Psoas muscle (tissue), 8 donors: ENCODE results near the gene LINC00632. TPM values are rescaled to one million over a fixed set of nuclear protein-coding genes. Genes with fewer than 3 reads are reported as not detected.

Experiments
- ATAC-seq, 4 donors: fragments of 200-7000 bp; cut with Tn5 transposase; one replicate each; pipeline ENCODE4 v1.9.1; 2020; ENCODE audit warnings: moderate library complexity in 3 of 4, mild to moderate bottlenecking in 2 of 4
- DNase-seq, 2 donors: peaks; one replicate each; pipeline ENCODE4 v3.0.0-alpha.2; 2020
- H3K27ac ChIP-seq: fragments of 200-600 bp; one replicate; pipeline ENCODE4 v1.8.0; 2022
- H3K27me3 ChIP-seq, 3 donors: fragments of 200-600 bp in 1 of 3; one replicate each; pipeline versions ENCODE4 v1.6.1 to v1.8.0; 2013 to 2022; ENCODE audit warnings: low read length in 2 of 3, mild to moderate bottlenecking in 2 of 3, moderate library complexity in 1 of 3; ENCODE audit not compliant: insufficient read depth in 3 of 3
- H3K36me3 ChIP-seq, 2 donors: fragments of 200-600 bp in 1 of 2; one replicate each; pipeline versions ENCODE4 v1.6.1 to v1.8.0; 2013 to 2022; ENCODE audit warnings: low read depth in 1 of 2, mild to moderate bottlenecking in 1 of 2, moderate library complexity in 1 of 2; ENCODE audit not compliant: insufficient read depth in 1 of 2
- H3K4me1 ChIP-seq: fragments of 200-600 bp; one replicate; pipeline ENCODE4 v1.8.0; 2022
- H3K4me3 ChIP-seq: fragments of 200-600 bp; one replicate; pipeline ENCODE4 v1.8.0; 2022; ENCODE audit warnings: mild to moderate bottlenecking
- H3K9me3 ChIP-seq: fragments of 200-600 bp; one replicate; pipeline ENCODE4 v1.8.0; 2022
- CTCF ChIP-seq: fragments of 200-600 bp; IDR thresholded peaks from one replicate; pipeline ENCODE4 v1.8.0; 2022; ENCODE audit warnings: antibody characterized with exemption
- WGBS, 3 donors: extraction: QIAGEN DNeasy Blood & Tissue Kit; methylation state at CpG; one replicate each; pipeline versions ENCODE4 v1.1.6 to v1.1.7; 2013; 5-methylcytosine and 5-hydroxymethylcytosine counted together
- intact Hi-C, 2 donors: fragments of 100-400 bp; cut with DNase I; formaldehyde crosslinking; loops; one replicate each; pipeline versions ENCODE4 v1.11.0 to v1.14.2; 2022
- polyA plus RNA-seq, 3 donors: library from polyadenylated mRNA; stranded (reverse); fragments of 200-250 nt; gene quantifications; one replicate each; pipeline ENCODE4 v1.2.3, GENCODE V29; 2013
- total RNA-seq, 4 donors: library from RNA; stranded (reverse); fragmentation: NEBNext Ultra II Directional in 2 of 4; extraction: Animal tissue kit (Norgen Biotek cat#: 25700) in 2 of 4; gene quantifications; one replicate each; pipeline versions ENCODE4 v1.2.1 to v1.2.4, GENCODE V29; 2021 to 2023
- donor health status: healthy with polysubstance abuse.
- donor health status: DM: no; HTN: no; CAD: no; lungs with moderate emphysema.
- donor health status: Bipolar disorder and iron deficiency.
- donor health status: healthy.
- donor health status: DM: yes; HTN: yes; CAD: no.
- donor health status: DM: no; HTN: no; CAD: no.
- donor health status: DM: no; HTN: no; CAD: no.
- donor health status: DM: yes; HTN: yes; CAD: no.

The LINC00632 gene
- total and polyA plus RNA-seq, 7 donors, result 0.06 to 56.4 (median 28.5) TPM

GRCh38 chrX:140764401-140764919, 54.9 kb downstream of the LINC00632 start:
- ATAC-seq, result peak in 2 of 4 donors; percentile 44 to 46
- peaks cover 0 to 19% (median 0%) of the 10 kb centered on the region in 3 donors for H3K27me3 ChIP-seq
- no peak overlapping the region for H3K27ac ChIP-seq
- no peaks in the 10 kb centered on the region for H3K4me1 ChIP-seq
- intact Hi-C loops, result no loop called here
- H3K4me3 ChIP-seq, result peak overlapping the region; percentile 55
- H3K36me3 ChIP-seq, result no peaks in the 10 kb centered on the region
- no peaks in the 10 kb centered on the region for H3K9me3 ChIP-seq
- no peak for TF ChIP-seq CTCF
- peak; percentile 33 to 52 for DNase-seq
- whole genome bisulfite sequencing, 3 donors, result 1 to 23% (median 1%) methylated on average over 17 to 31 of the region's 31 CpGs

DNA sequence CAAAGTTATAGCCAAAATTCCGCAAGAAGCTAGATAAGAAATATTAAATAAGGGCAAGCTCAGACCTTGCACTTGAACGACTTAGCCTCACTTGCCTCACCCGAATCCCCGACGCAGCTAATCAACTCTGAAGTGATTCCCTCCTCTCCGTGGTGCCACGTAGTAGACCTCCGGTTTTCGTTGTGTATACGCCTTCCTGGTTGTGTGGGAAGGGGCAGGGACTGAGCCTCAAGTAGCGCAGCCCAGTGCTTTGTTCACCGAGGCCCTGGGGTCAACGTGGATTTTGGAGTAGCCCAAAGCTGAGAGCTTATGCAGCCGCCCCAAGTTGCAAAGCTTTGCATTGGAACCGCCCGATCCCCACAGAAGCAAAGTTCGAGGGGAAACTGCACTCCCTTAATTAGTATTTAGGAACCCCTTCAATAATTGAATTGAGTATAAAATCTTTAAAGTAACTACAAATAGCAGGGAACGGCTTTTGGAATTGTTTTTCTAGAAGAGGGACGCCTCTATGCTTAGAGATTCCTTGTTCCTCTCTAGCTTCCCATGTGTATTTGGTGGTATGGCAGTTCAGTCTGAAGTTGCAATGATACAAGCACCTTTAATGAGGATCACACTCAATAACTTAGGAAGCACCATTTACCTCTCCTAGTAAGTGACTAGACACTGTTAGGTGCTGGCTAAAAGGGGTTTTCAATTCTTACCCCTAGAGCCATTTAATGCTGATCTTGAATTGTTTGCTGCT, 55.7 kb downstream of the LINC00632 start:
- peaks cover 0 to 23% (median 0%) of the 10 kb centered on the region in 3 donors for H3K27me3 ChIP-seq
- no peaks in the 10 kb centered on the region for H3K9me3 ChIP-seq
- no peak for DNase-seq
- intact Hi-C loops, result no loop called here
- no peaks in the 10 kb centered on the region for H3K36me3 ChIP-seq
- H3K4me3 ChIP-seq, result peak overlapping the region; percentile 55
- no peak for TF ChIP-seq CTCF
- H3K27ac ChIP-seq, result no peak overlapping the region
- no peak for ATAC-seq
- 13 to 34% (median 18%) methylated on average over 19 of the region's 19 CpGs for WGBS, 3 donors
- no peaks in the 10 kb centered on the region for H3K4me1 ChIP-seq

DNA sequence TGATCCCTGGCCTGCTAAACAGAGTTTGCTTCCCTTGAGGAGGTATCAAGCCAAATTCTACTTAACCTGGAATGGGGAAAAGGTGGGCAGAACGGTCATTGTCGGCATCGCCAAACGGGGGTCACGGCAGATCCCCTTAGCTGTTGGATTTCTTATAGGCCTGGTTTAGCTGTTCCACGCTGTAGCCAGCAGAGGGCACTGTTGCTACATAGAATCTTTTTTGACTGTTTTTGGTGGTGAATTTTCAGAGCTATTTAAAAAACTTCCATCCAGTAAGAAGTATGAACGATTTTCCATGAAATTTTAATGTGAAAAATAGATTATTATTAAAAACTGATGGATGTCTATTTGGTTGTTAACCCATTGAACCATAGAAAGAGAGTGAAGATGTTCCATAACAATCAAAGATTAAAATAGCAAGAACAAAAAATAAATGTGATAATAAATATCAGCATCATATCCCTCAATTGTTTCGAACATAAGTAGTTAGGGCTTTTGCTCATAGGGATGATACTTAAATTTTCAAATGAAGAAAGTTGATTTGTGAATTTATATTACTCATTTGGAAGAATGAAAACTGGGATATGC, 56.6 kb downstream of the LINC00632 start:
- peaks cover 0 to 23% (median 0%) of the 10 kb centered on the region in 3 donors for H3K27me3 ChIP-seq
- ATAC-seq (no peak), DNase-seq (peak in 1 of 2 donors; percentile 51)
- peak overlapping the region; percentile 55 for H3K4me3 ChIP-seq
- no peaks in the 10 kb centered on the region for H3K9me3 ChIP-seq
- no peaks in the 10 kb centered on the region for H3K4me1 ChIP-seq
- H3K27ac ChIP-seq, result no peak overlapping the region
- 11 to 13% (median 13%) methylated on average over 8 of the region's 8 CpGs for WGBS, 3 donors
- peak; percentile 73 for TF ChIP-seq CTCF
- intact Hi-C loops, result no loop called here
- H3K36me3 ChIP-seq, result no peaks in the 10 kb centered on the region

GRCh38 chrX:140767646-140768045, 58.1 kb downstream of the LINC00632 start:
- Histone ChIP-seq H3K9me3 (no peaks in the 10 kb centered on the region), H3K27me3 (peaks cover 0 to 28% (median 0%) of the 10 kb centered on the region in 3 donors), H3K27ac (no peak overlapping the region), H3K4me1 (no peaks in the 10 kb centered on the region), H3K4me3 (no peak overlapping the region), H3K36me3 (no peaks in the 10 kb centered on the region)
- no peak for TF ChIP-seq CTCF
- intact Hi-C loops, result no loop called here
- WGBS, 3 donors, result 50 to 58% (median 53%) methylated on average over 3 of the region's 3 CpGs
- no peak for ATAC-seq
- no peak for DNase-seq
